Transverse colon (tissue), 4 donors: ENCODE data around the gene FBXO8.

ENCODE experiments used
- CTCF ChIP-seq, 5 experiments: fragments of 200-600 bp in 3 of 5; fragments of 450-650 bp in 2 of 5; sonication (generic) in 3 of 5; IDR thresholded peaks; 1 replicate in 2 of 5; 2 replicates in 3 of 5; pipeline ENCODE4 v1.5.1; 2016 to 2017; ENCODE audit warnings: antibody characterized with exemption in 5 of 5, inconsistent platforms in 3 of 5, mild to moderate bottlenecking in 2 of 5, moderate library complexity in 1 of 5
- POLR2AphosphoS5 ChIP-seq, 3 donors: sonication (generic); formaldehyde crosslinking; IDR thresholded peaks; one replicate each; pipeline ENCODE4 v1.6.1; 2016; ENCODE audit warnings: antibody characterized with exemption in 3 of 3

GRCh38 chr4:174199735-174200134, 83.7 kb downstream of the FBXO8 start:
- no peak for TF ChIP-seq POLR2AphosphoS5 (IDR thresholded peaks at IDR 0.05)
- TF ChIP-seq CTCF (IDR thresholded peaks at IDR 0.05), result no peak
